Colonic mucosa (tissue), 4 donors: ENCODE data around the gene TEX14. TPM values are rescaled to one million over a fixed set of nuclear protein-coding genes. Genes with fewer than 3 reads are reported as not detected.

Experiments
- DNase-seq: peaks from one replicate; pipeline ENCODE4 v3.0.0-alpha.2; 2020
- H3K27ac ChIP-seq: fragments of 200-600 bp; one replicate; pipeline ENCODE4 v1.8.0; 2021
- H3K27me3 ChIP-seq: fragments of 200-600 bp; one replicate; pipeline ENCODE4 v1.8.0; 2021
- H3K36me3 ChIP-seq: fragments of 200-600 bp; one replicate; pipeline ENCODE4 v1.8.0; 2021
- H3K4me1 ChIP-seq: fragments of 200-600 bp; one replicate; pipeline ENCODE4 v1.8.0; 2021; ENCODE audit warnings: mild to moderate bottlenecking
- H3K4me3 ChIP-seq: fragments of 200-600 bp; one replicate; pipeline ENCODE4 v1.8.0; 2021
- H3K9ac ChIP-seq, 2 donors: one replicate each; pipeline ENCODE4 v1.7.0; 2013; ENCODE audit warnings: control low read depth in 2 of 2, low read depth in 2 of 2, low read length in 2 of 2
- H3K9me3 ChIP-seq: fragments of 200-600 bp; one replicate; pipeline ENCODE4 v1.8.0; 2021
- intact Hi-C: fragments of 100-400 bp; cut with DNase I; formaldehyde crosslinking; loops from one replicate; pipeline ENCODE4 v1.14.1; 2022
- total RNA-seq, 2 donors: library from RNA; stranded (reverse); fragmentation: NEBNext Ultra II Directional in 1 of 2; extraction: Animal tissue kit (Norgen Biotek cat#: 25700) in 1 of 2; gene quantifications; one replicate each; pipeline ENCODE4 v1.2.1, GENCODE V29; 2021
- TF ChIP-seq, protein P1 (sequence below): fragments of 200-600 bp; IDR thresholded peaks from one replicate; pipeline ENCODE4 v1.8.0; 2022; ENCODE audit warnings: antibody characterized with exemption, mild to moderate bottlenecking
- donor health status: healthy.
- donor health status: DM: no; HTN: no; CAD: no.
- donor health status: DM: no; HTN: no; CAD: no.

Gene TEX14
- total RNA-seq, 2 donors from 2014 or later = 0.10 TPM; not detected in 1

DNA sequence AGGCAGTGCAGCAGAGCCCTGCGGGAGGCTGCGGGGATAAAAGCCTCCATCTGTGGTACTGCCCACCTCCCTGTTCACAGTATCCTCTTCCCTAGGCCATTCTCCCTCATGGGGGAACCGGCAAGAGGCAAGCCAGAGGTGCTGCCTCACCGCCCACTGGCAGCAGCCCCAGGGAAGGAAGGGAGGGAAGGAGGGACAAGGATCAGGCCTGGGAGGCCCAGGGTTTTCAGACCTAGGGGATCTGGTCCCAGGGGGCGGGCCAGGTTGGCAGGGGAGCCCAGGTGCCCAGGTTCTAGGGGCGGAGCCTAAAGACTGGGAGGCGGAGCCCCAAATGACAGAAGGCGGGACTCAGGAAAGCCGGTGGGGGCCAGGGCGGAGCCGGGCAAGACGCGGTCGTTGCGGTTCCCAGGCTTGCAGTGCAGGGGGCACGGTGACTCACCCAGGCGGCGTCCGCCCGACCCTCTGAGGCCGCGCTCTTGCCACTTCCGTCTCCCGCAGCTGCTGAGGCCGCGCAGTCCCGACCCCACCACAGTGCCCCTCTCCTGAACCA, 174.4 kb downstream of the TEX14 start:
- intact Hi-C loops = no loop called here
- Histone ChIP-seq H3K9me3 (no peaks in the 10 kb centered on the region), H3K27ac (peak overlapping the region; percentile 98), H3K36me3 (no peaks in the 10 kb centered on the region), H3K9ac (peak overlapping the region; percentile 90 to 100), H3K4me3 (peak overlapping the region; percentile 69), H3K27me3 (no peaks in the 10 kb centered on the region), H3K4me1 (peaks cover 8% of the 10 kb centered on the region)
- DNase-seq = no peak
- TF ChIP-seq, protein P1, sequence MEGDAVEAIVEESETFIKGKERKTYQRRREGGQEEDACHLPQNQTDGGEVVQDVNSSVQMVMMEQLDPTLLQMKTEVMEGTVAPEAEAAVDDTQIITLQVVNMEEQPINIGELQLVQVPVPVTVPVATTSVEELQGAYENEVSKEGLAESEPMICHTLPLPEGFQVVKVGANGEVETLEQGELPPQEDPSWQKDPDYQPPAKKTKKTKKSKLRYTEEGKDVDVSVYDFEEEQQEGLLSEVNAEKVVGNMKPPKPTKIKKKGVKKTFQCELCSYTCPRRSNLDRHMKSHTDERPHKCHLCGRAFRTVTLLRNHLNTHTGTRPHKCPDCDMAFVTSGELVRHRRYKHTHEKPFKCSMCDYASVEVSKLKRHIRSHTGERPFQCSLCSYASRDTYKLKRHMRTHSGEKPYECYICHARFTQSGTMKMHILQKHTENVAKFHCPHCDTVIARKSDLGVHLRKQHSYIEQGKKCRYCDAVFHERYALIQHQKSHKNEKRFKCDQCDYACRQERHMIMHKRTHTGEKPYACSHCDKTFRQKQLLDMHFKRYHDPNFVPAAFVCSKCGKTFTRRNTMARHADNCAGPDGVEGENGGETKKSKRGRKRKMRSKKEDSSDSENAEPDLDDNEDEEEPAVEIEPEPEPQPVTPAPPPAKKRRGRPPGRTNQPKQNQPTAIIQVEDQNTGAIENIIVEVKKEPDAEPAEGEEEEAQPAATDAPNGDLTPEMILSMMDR = no peak

DNA sequence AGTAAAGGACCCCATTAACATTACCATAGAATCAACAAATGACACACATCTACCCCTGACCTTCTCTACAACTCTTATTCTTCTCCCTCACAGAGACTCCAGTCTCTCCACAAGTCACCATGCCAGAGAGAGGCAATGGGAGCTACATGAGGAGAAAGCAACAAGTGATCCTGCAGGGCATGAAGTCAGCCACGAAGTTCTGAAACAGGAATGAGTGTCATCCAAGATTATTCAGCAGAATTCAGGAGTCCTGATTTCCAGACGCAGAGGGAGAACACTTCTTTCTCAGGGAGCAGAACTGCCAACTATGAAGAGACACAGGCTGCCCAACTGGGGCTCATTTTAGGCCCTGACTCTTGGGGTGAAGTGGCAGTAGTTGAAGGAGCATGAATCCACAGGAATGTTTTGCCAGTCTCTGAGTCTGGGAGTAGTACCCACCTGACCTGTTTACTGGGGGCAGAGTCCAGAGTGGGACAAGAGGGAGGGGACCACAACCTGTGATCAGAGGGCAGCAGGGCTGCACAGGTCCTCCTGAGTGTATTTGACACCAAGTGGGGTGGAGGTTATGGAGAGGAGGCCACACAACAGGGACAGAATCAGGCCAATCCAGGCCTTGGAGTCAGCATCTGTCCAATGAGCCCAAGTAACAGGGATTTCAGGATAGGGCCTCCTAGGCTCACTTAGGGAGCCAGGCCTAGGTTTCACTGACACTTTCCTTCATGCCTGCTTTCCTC, 175.0 kb downstream of the TEX14 start:
- peak; percentile 81 for DNase-seq
- Histone ChIP-seq H3K4me3 (peak overlapping the region; percentile 69), H3K4me1 (peaks cover 8% of the 10 kb centered on the region), H3K27me3 (no peaks in the 10 kb centered on the region), H3K27ac (peak overlapping the region; percentile 98), H3K9ac (peak overlapping the region; percentile 90 to 100), H3K36me3 (no peaks in the 10 kb centered on the region), H3K9me3 (no peaks in the 10 kb centered on the region)
- intact Hi-C loops = no loop called here
- TF ChIP-seq, protein P1 = no peak

DNA sequence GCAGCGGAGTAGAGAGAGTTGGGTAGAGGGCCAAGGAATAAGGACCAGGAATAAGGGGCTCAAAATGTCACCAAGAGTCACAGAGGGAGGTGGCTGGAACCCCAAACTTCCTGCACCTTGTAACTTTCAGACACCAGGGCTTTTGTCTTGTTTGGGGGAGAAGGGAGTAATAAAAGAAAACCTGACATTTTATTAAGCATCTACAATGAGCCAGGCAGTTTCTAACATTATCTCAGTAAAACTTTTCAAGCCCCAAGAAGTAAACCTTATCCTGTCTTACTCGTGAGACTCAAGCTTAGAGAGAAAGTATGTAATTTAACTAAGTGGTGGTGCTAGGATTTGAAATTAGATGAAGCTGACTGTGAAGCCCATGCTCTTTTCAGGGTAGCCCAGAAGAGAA, 176.6 kb downstream of the TEX14 start:
- Histone ChIP-seq H3K27ac (peak overlapping the region; percentile 98), H3K27me3 (no peaks in the 10 kb centered on the region), H3K36me3 (peaks cover 10% of the 10 kb centered on the region), H3K4me3 (no peak overlapping the region), H3K9ac (no peak overlapping the region), H3K9me3 (no peaks in the 10 kb centered on the region), H3K4me1 (peaks cover 8% of the 10 kb centered on the region)
- intact Hi-C loops = no loop called here
- no peak for DNase-seq
- TF ChIP-seq, protein P1 = no peak

DNA sequence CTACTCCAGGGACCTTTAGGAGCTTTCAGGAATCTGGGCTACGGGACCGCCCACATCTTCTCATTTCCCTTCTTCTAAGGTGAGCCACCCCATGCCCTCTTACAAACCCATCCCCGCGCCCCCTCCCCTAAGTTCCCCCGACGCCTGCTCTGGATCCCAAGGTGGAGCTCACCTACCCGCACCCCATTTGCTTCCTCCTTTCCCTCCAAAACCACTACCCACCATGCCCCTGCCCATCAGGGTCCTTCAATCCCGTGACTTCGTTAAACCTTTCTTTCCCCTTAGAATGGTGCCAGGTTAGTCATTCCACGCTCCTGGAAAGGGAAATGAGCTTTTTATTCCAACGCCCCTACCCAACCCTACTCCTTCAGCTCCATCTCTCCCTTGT, 177.1 kb downstream of the TEX14 start:
- peak overlapping the region; percentile 40 for H3K27ac ChIP-seq
- intact Hi-C loops = no loop called here
- peak overlapping the region; percentile 93 for H3K4me3 ChIP-seq
- H3K4me1 ChIP-seq = peaks cover 8% of the 10 kb centered on the region
- DNase-seq = no peak
- H3K9ac ChIP-seq = peak overlapping the region in 1 of 2 donors; percentile 70
- peaks cover 10% of the 10 kb centered on the region for H3K36me3 ChIP-seq
- TF ChIP-seq, protein P1 = no peak
- no peaks in the 10 kb centered on the region for H3K9me3 ChIP-seq
- H3K27me3 ChIP-seq = no peaks in the 10 kb centered on the region

DNA sequence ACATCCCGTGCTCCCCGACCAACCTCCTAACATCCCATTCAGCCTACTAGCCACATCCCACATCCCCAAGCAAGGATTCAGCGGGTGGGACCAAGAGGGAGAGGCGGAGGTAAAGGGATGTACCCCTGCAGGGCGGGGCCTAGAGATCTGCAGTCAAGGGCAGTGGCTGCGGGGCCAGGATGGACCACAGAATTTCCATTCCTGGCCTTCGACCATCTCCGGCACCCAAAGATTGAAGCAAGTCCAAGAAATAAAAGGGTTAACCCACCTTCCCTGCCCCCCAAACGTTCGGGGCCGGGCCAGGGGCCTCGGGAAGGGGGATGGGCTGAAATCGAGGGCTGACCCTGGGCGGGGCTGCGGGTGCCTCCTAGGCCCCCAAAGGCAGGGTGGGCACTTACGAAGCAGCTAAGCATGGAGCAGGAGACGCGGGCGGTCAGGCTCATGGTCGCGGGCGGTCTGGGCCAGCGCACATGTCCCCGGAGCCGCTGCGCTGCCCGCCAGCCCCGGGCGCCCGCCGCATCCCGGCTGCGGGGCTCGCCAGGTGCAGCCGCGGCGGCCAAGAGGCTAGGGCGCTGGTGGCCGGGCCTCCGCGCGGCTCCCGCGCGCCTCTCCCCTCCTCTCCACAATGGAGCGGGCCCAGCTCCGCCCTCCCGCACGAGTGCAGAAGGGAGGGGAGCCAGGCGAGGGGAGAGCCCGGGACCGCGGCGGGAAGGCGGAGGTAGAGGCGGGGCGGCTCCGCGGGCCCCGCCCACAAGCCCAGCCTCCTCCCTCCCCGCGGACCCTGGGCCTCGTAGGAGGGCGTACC, 177.7 kb downstream of the TEX14 start, which contains the start of gene MTMR4:
Gene MTMR4 (minus strand): TSS at position 674 of the 805 bp plus-strand sequence. CDS start 231 bp downstream, at position 443.
- Histone ChIP-seq H3K27me3 (no peaks in the 10 kb centered on the region), H3K4me1 (peaks cover 8% of the 10 kb centered on the region), H3K36me3 (peaks cover 10% of the 10 kb centered on the region), H3K27ac (peak within 1 kb of the TSS; percentile 98), H3K9me3 (no peaks in the 10 kb centered on the region), H3K4me3 (peak within 1 kb of the TSS; percentile 93), H3K9ac (peak within 1 kb of the TSS; percentile 69 to 70)
- DNase-seq = peak; percentile 89
- TF ChIP-seq, protein P1 = no peak
- intact Hi-C loops = no loop called here
